H1 (cell line): ENCODE data around the gene ZNF648. TPM values are rescaled to one million over a fixed set of nuclear protein-coding genes. Genes with fewer than 3 reads are reported as not detected.

ENCODE experiments used
- CTCF ChIA-PET: fragments of 300-600 bp; sonication (Branson Sonifier 250); formaldehyde crosslinking; loops from one replicate; lab custom pipeline; 2021; ENCODE audit not compliant: partially characterized antibody; lab: Charles Lee
- POLR2A ChIA-PET: fragments of 300-600 bp; sonication (Branson Sonifier 250); formaldehyde crosslinking; loops from one replicate; lab custom pipeline; 2021; ENCODE audit warnings: inconsistent platforms; ENCODE audit not compliant: partially characterized antibody; lab: Charles Lee
- DNase-seq, 2 experiments: peaks; one replicate each; pipeline versions ENCODE4 v3.0.0 to v3.0.0-alpha.2; 2010 to 2022; ENCODE audit warnings: low spot score in 2 of 2, low read depth in 1 of 2, mixed read lengths in 1 of 2
- FAIRE-seq: peaks from 2 replicates; lab custom pipeline; 2011; peaks lifted over from hg19 to GRCh38; lab: Jason Lieb, UNC
- H2AFZ ChIP-seq: 2 replicates; pipeline ENCODE4 v1.8.1; 2012; ENCODE audit warnings: low read length, inconsistent platforms
- H2AK5ac ChIP-seq: 2 replicates; pipeline ENCODE4 v1.6.1; 2013; ENCODE audit warnings: low read depth, low read length
- H2BK120ac ChIP-seq: replicated peaks from 2 replicates; pipeline ENCODE3; 2013; ENCODE audit warnings: low read depth, low read length, inconsistent platforms
- H2BK12ac ChIP-seq: 2 replicates; pipeline ENCODE4 v1.6.1; 2013; ENCODE audit warnings: low read depth, low read length
- H2BK15ac ChIP-seq: 2 replicates; pipeline ENCODE4 v1.6.1; 2013; ENCODE audit warnings: low read length
- H2BK20ac ChIP-seq: 2 replicates; pipeline ENCODE4 v1.6.1; 2013; ENCODE audit warnings: low read length
- H2BK5ac ChIP-seq: 2 replicates; pipeline ENCODE4 v1.6.1; 2013; ENCODE audit warnings: low read depth, low read length
- H3K14ac ChIP-seq: 2 replicates; pipeline ENCODE4 v1.6.1; 2013; ENCODE audit warnings: inconsistent platforms; ENCODE audit not compliant: insufficient read length
- H3K18ac ChIP-seq: 2 replicates; pipeline ENCODE4 v1.6.1; 2013; ENCODE audit warnings: low read length; ENCODE audit errors: extremely low read depth
- H3K23ac ChIP-seq: 2 replicates; pipeline ENCODE4 v1.6.1; 2013; ENCODE audit warnings: inconsistent platforms; ENCODE audit not compliant: insufficient read length
- H3K23me2 ChIP-seq: 2 replicates; pipeline ENCODE4 v1.6.1; 2013; ENCODE audit warnings: low read depth, low read length
- H3K27ac ChIP-seq: 2 replicates; pipeline ENCODE4 v1.6.1; 2011; ENCODE audit warnings: low read depth, low read length, inconsistent platforms
- H3K27me3 ChIP-seq, 4 experiments: replicated peaks in 1 of 4; 1 replicate in 1 of 4; 2 replicates in 3 of 4; pipeline versions ENCODE4 v1.6.1 to v1.8.1; 2011 to 2013; ENCODE audit warnings: low read length in 3 of 4, mild to moderate bottlenecking in 3 of 4, inconsistent platforms in 2 of 4, mixed read lengths in 2 of 4, moderate library complexity in 1 of 4; ENCODE audit not compliant: control insufficient read depth in 3 of 4, insufficient read depth in 3 of 4; ENCODE audit errors: extremely low read depth in 1 of 4
- H3K36me3 ChIP-seq, 4 experiments: 2 replicates each; pipeline versions ENCODE4 v1.6.1 to v1.8.1; 2011 to 2013; ENCODE audit warnings: mild to moderate bottlenecking in 4 of 4, low read length in 3 of 4, moderate library complexity in 2 of 4, control low read depth in 1 of 4, inconsistent platforms in 1 of 4; ENCODE audit not compliant: insufficient read depth in 4 of 4, control insufficient read depth in 2 of 4
- H3K4ac ChIP-seq: replicated peaks from 2 replicates; pipeline ENCODE3; 2013; ENCODE audit warnings: low read length, low read depth, mixed read lengths, inconsistent platforms; ENCODE audit not compliant: insufficient read length
- H3K4me1 ChIP-seq, 4 experiments: replicated peaks in 1 of 4; 1 replicate in 1 of 4; 2 replicates in 3 of 4; pipeline versions ENCODE4 v1.6.1 to v1.8.1; 2011 to 2013; ENCODE audit warnings: low read length in 3 of 4, inconsistent platforms in 2 of 4, mixed read lengths in 1 of 4; ENCODE audit not compliant: insufficient read depth in 4 of 4, control insufficient read depth in 3 of 4
- H3K4me2 ChIP-seq, 2 experiments: 2 replicates each; pipeline versions ENCODE4 v1.6.1 to v1.8.1; 2011 to 2013; ENCODE audit warnings: low read depth in 2 of 2, low read length in 2 of 2, control low read depth in 1 of 2, inconsistent platforms in 1 of 2, mild to moderate bottlenecking in 1 of 2; ENCODE audit not compliant: insufficient read depth in 1 of 2
- H3K4me3 ChIP-seq, 4 experiments: fragments of 200-600, 300-600 bp in 1 of 4; sonication (generic), shearing (Covaris generic), sonication (Bioruptor Twin) in 1 of 4; 2 replicates each; pipeline versions ENCODE4 v1.5.1 to v1.8.1; 2011 to 2016; ENCODE audit warnings: low read length in 4 of 4, low read depth in 3 of 4, control low read depth in 2 of 4, inconsistent platforms in 2 of 4, mild to moderate bottlenecking in 2 of 4, mixed read lengths in 1 of 4, moderate library complexity in 1 of 4; ENCODE audit not compliant: insufficient read depth in 2 of 4; ENCODE audit errors: extremely low read depth in 1 of 4
- H3K56ac ChIP-seq: replicated peaks from 2 replicates; pipeline ENCODE3; 2013; ENCODE audit warnings: low read depth, mild to moderate bottlenecking, mixed read lengths, low read length, inconsistent platforms; ENCODE audit not compliant: insufficient read length
- H3K79me1 ChIP-seq: 2 replicates; pipeline ENCODE4 v1.6.1; 2013; ENCODE audit warnings: low read depth, low read length, control low read depth
- H3K79me2 ChIP-seq, 2 experiments: 2 replicates each; pipeline versions ENCODE4 v1.6.1 to v1.8.1; 2012 to 2013; ENCODE audit warnings: low read length in 2 of 2, mild to moderate bottlenecking in 2 of 2, inconsistent platforms in 1 of 2; ENCODE audit not compliant: insufficient read depth in 2 of 2, control insufficient read depth in 1 of 2
- H3K9ac ChIP-seq, 4 experiments: replicated peaks in 1 of 4; 1 replicate in 1 of 4; 2 replicates in 3 of 4; pipeline versions ENCODE4 v1.6.1 to v1.8.1; 2011 to 2013; ENCODE audit warnings: low read depth in 3 of 4, low read length in 3 of 4, control low read depth in 2 of 4, mild to moderate bottlenecking in 2 of 4, moderate library complexity in 2 of 4, inconsistent platforms in 1 of 4; ENCODE audit errors: extremely low read depth in 1 of 4
- H3K9me3 ChIP-seq, 2 experiments: 2 replicates each; pipeline versions ENCODE4 v1.6.1 to v1.8.1; 2012 to 2013; ENCODE audit warnings: mild to moderate bottlenecking in 2 of 2, moderate library complexity in 2 of 2, control low read depth in 1 of 2, inconsistent platforms in 1 of 2, low read depth in 1 of 2, low read length in 1 of 2, mixed read lengths in 1 of 2; ENCODE audit not compliant: insufficient read depth in 2 of 2
- H4K20me1 ChIP-seq, 2 experiments: replicated peaks in 1 of 2; 2 replicates each; pipeline versions ENCODE3 to v1.8.1; 2011 to 2013; ENCODE audit warnings: inconsistent platforms in 2 of 2, low read length in 2 of 2, mild to moderate bottlenecking in 1 of 2; ENCODE audit not compliant: insufficient read depth in 2 of 2, control insufficient read depth in 1 of 2
- H4K5ac ChIP-seq: 2 replicates; pipeline ENCODE4 v1.6.1; 2013; ENCODE audit warnings: low read length, low read depth, mixed read lengths, inconsistent platforms; ENCODE audit not compliant: insufficient read length
- H4K8ac ChIP-seq: 2 replicates; pipeline ENCODE4 v1.8.0; 2013; ENCODE audit warnings: mild to moderate bottlenecking, moderate library complexity, low read length, inconsistent platforms; ENCODE audit not compliant: insufficient read depth; ENCODE audit errors: extremely low read depth
- H4K91ac ChIP-seq: replicated peaks from 2 replicates; pipeline ENCODE3; 2013; ENCODE audit warnings: low read length, mixed read lengths, inconsistent platforms; ENCODE audit not compliant: insufficient read length
- BACH1 ChIP-seq: IDR thresholded peaks from 2 replicates; pipeline ENCODE4 v1.6.1; 2012; ENCODE audit warnings: low read length, improper control_type of control experiment
- CREB1 ChIP-seq: IDR thresholded peaks from 2 replicates; pipeline ENCODE4 v1.6.1; 2012; ENCODE audit warnings: inconsistent platforms
- MAFK ChIP-seq: IDR thresholded peaks from 2 replicates; pipeline ENCODE4 v1.6.1; 2012; ENCODE audit warnings: low read depth, mild to moderate bottlenecking, improper control_type of control experiment, low read length
- POLR2A ChIP-seq, 2 experiments: IDR thresholded peaks; 1 replicate in 1 of 2; 2 replicates in 1 of 2; pipeline ENCODE4 v1.6.1; 2011; ENCODE audit warnings: low read depth in 2 of 2, low read length in 2 of 2, mild to moderate bottlenecking in 2 of 2; ENCODE audit errors: control extremely low read depth in 1 of 2
- WGBS, 2 experiments: shearing (Covaris generic) in 1 of 2; methylation state at CpG; one replicate each; pipeline versions ENCODE4 v1.1.6 to v1.1.7; 2013 to 2015; ENCODE audit warnings: low lambda C conversion rate in 2 of 2, mixed read lengths in 2 of 2, inconsistent platforms in 1 of 2, low coverage in 1 of 2, missing lambda C conversion rate in 1 of 2; ENCODE audit not compliant: insufficient replicate concordance in 2 of 2, insufficient coverage in 1 of 2, insufficient read length in 1 of 2; ENCODE audit errors: extremely low coverage in 1 of 2, missing lambda C conversion rate in 1 of 2; 5-methylcytosine and 5-hydroxymethylcytosine counted together
- polyA plus RNA-seq, 7 experiments: library from polyadenylated mRNA; depleted of rRNA in 3 of 7; stranded (reverse) in 5 of 7; unstranded in 2 of 7; fragments of >200 nt in 5 of 7; fragments of 200-250 nt in 2 of 7; gene quantifications; 1 replicate in 5 of 7; 2 replicates in 1 of 7; 4 replicates in 1 of 7; pipeline versions ENCODE4 v1.2.1 to v1.2.3, GENCODE V29; 2011 to 2013; ENCODE audit warnings: missing spikeins in 2 of 7, mixed read lengths in 2 of 7
- total RNA-seq: library from RNA; stranded (reverse); fragmentation: NEBNext Ultra II Directional; extraction: Animal tissue kit (Norgen Biotek cat#: 25700); gene quantifications from 2 replicates; pipeline ENCODE4 v1.2.1, GENCODE V29; 2021

The ZNF648 gene
- total and polyA plus RNA-seq, 2 of the 8 experiments (the other 6 are each of a cell fraction or from before 2014, with no cell fraction given) = 0.20 to 0.53 TPM

GRCh38 chr1:182035097-182035770 is 26.3 kb downstream of the ZNF648 start:
- Histone ChIP-seq H4K91ac (no peak overlapping the region), H4K20me1 (no peaks in the 10 kb centered on the region), H4K8ac (no peak overlapping the region), H3K27me3 (no peaks in the 10 kb centered on the region; a peak in 1 of 7 replicates), H3K4me2 (no peak overlapping the region), H3K23ac (no peak overlapping the region), H2BK20ac (no peak overlapping the region), H3K56ac (no peak overlapping the region), H2BK15ac (no peak overlapping the region), H3K18ac (no peak overlapping the region), H3K79me1 (no peaks in the 10 kb centered on the region), H2BK5ac (no peak overlapping the region), H3K14ac (no peak overlapping the region), H3K4ac (no peak overlapping the region), H2AK5ac (no peak overlapping the region), H3K36me3 (no peaks in the 10 kb centered on the region; a peak in 1 of 8 replicates), H2BK12ac (no peak overlapping the region), H3K9me3 (peaks cover 15 to 20% of the 10 kb centered on the region in 2 experiments), H3K79me2 (no peaks in the 10 kb centered on the region), H3K27ac (no peak overlapping the region), H2AFZ (no peak overlapping the region), H3K4me1 (no peaks in the 10 kb centered on the region; a peak in 1 of 7 replicates), H3K23me2 (no peaks in the 10 kb centered on the region), H2BK120ac (no peak overlapping the region), H3K4me3 (no peak overlapping the region), H4K5ac (no peak overlapping the region), H3K9ac (no peak overlapping the region)
- ChIA-PET CTCF (interaction anchor here (0.6 to 3.1 kb wide), 4 partner anchors 19 to 1094 kb away, joined by 3 to 17 read pairs (median 6); no protein-coding TSS in a partner anchor), POLR2A (no interaction called here)
- 76% methylated on average over 7 of the region's 7 CpGs; no CpG with 5 or more reads in 1 of the 2 experiments for WGBS, 2 experiments
- no peak for FAIRE-seq
- DNase-seq = peak in 1 of 2 experiments; percentile 68
- TF ChIP-seq BACH1 = no peak
- TF ChIP-seq CREB1 = no peak
- no peak for TF ChIP-seq MAFK
- TF ChIP-seq POLR2A (IDR thresholded peaks at IDR 0.05; ENCODE audit: control extremely low read depth in 1 of 2, low read depth in 2 of 2, low read length in 2 of 2) = no peak
